Suprapubic skin (tissue), 4 donors: ENCODE data around the gene PRKACA. TPM values are rescaled to one million over a fixed set of nuclear protein-coding genes. Genes with fewer than 3 reads are reported as not detected.

ENCODE experiments used
- DNase-seq, 2 donors: peaks; one replicate each; pipeline ENCODE4 v3.0.0-alpha.2; 2019; ENCODE audit warnings: low spot score in 2 of 2
- H3K27ac ChIP-seq: fragments of 200-600 bp; sonication (generic); one replicate; pipeline ENCODE4 v1.5.1; 2019
- H3K27me3 ChIP-seq: fragments of 200-600 bp; sonication (generic); one replicate; pipeline ENCODE4 v1.5.1; 2019
- H3K36me3 ChIP-seq: fragments of 200-600 bp; sonication (generic); one replicate; pipeline ENCODE4 v1.5.1; 2019
- H3K4me1 ChIP-seq: fragments of 200-600 bp; sonication (generic); one replicate; pipeline ENCODE4 v1.5.1; 2019
- H3K4me3 ChIP-seq: fragments of 200-600 bp; sonication (generic); one replicate; pipeline ENCODE4 v1.5.1; 2019; ENCODE audit warnings: mild to moderate bottlenecking
- H3K9me3 ChIP-seq: fragments of 200-600 bp; sonication (generic); one replicate; pipeline ENCODE4 v1.5.1; 2019
- EP300 ChIP-seq: sonication (generic); formaldehyde crosslinking; IDR thresholded peaks from one replicate; pipeline ENCODE4 v1.6.1; 2017; ENCODE audit warnings: antibody characterized with exemption
- POLR2A ChIP-seq, 2 donors: fragments of 450-650 bp; IDR thresholded peaks; one replicate each; pipeline ENCODE4 v1.6.1; 2017; ENCODE audit warnings: antibody characterized with exemption in 2 of 2, mild to moderate bottlenecking in 2 of 2, moderate library complexity in 2 of 2
- POLR2AphosphoS5 ChIP-seq, 3 donors: sonication (generic); formaldehyde crosslinking; IDR thresholded peaks; one replicate each; pipeline ENCODE4 v1.6.1; 2017; ENCODE audit warnings: antibody characterized with exemption in 3 of 3
- WGBS: methylation state at CpG from one replicate; pipeline ENCODE4 v1.1.5; 2018; 5-methylcytosine and 5-hydroxymethylcytosine counted together
- total RNA-seq, 4 donors: library from RNA; depleted of rRNA; stranded (reverse); fragments of >200 nt; gene quantifications; one replicate each; pipeline ENCODE4 v1.1.0, GENCODE V29; 2016
- TF ChIP-seq, protein P1 (sequence below), 2 donors: fragments of 200-600 bp in 1 of 2; fragments of 450-650 bp in 1 of 2; sonication (generic) in 1 of 2; IDR thresholded peaks; one replicate each; pipeline ENCODE4 v1.5.1; 2016 to 2019; ENCODE audit warnings: antibody characterized with exemption in 2 of 2, mild to moderate bottlenecking in 1 of 2, moderate library complexity in 1 of 2

The PRKACA gene
- total RNA-seq, 4 donors from 2014 or later, result 22.1 to 42.6 (median 31.2) TPM

DNA sequence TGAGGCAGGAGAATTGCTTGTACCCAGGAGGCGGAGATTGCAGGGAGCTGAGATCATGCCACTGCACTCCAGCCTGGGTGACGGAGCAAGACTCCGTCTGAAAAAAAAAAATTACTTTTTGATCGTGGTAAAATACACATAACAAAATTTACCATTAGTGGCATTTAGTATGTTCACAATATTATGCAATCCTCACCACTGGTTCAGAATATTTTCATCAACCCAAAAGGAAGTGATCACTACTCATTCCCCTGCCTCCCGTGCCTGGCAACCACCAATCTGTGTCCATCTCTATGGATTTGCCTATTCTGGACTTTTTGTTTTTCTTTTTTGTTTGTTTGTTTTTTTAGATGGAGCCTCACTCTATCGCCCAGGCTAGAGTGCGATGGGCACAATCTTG, 54.5 kb downstream of the PRKACA start:
- H3K9me3 ChIP-seq, result no peaks in the 10 kb centered on the region
- H3K36me3 ChIP-seq, result no peaks in the 10 kb centered on the region
- 65% methylated on average over 7 of the region's 7 CpGs for WGBS
- H3K4me3 ChIP-seq, result no peak overlapping the region
- DNase-seq, result no peak
- no peak overlapping the region for H3K27ac ChIP-seq
- peaks cover 42% of the 10 kb centered on the region for H3K27me3 ChIP-seq
- peaks cover 4% of the 10 kb centered on the region for H3K4me1 ChIP-seq
- no peak for TF ChIP-seq POLR2AphosphoS5 (IDR thresholded peaks at IDR 0.05)
- TF ChIP-seq EP300, result no peak
- TF ChIP-seq POLR2A (IDR thresholded peaks at IDR 0.05), result no peak
- TF ChIP-seq, protein P1, sequence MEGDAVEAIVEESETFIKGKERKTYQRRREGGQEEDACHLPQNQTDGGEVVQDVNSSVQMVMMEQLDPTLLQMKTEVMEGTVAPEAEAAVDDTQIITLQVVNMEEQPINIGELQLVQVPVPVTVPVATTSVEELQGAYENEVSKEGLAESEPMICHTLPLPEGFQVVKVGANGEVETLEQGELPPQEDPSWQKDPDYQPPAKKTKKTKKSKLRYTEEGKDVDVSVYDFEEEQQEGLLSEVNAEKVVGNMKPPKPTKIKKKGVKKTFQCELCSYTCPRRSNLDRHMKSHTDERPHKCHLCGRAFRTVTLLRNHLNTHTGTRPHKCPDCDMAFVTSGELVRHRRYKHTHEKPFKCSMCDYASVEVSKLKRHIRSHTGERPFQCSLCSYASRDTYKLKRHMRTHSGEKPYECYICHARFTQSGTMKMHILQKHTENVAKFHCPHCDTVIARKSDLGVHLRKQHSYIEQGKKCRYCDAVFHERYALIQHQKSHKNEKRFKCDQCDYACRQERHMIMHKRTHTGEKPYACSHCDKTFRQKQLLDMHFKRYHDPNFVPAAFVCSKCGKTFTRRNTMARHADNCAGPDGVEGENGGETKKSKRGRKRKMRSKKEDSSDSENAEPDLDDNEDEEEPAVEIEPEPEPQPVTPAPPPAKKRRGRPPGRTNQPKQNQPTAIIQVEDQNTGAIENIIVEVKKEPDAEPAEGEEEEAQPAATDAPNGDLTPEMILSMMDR (IDR thresholded peaks at IDR 0.05), result no peak

DNA sequence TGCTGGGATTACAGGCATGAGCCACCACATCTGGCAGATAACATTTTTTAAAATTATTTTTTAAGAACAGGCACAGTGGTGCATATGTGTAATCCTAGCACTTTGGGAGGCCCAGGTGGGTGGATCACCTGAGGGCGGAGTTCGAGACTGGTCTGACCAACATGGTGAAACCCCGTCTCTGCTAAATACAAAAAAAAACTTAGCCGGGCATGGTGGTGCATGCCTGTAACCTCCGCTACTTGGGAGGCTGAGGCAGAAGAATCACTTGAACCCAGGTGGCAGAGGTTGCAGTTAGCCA, 55.1 kb downstream of the PRKACA start:
- H3K4me1 ChIP-seq, result peaks cover 10% of the 10 kb centered on the region
- no peak for TF ChIP-seq EP300
- TF ChIP-seq, protein P1 (IDR thresholded peaks at IDR 0.05), result no peak
- TF ChIP-seq POLR2A (IDR thresholded peaks at IDR 0.05), result no peak
- no peak for TF ChIP-seq POLR2AphosphoS5 (IDR thresholded peaks at IDR 0.05)
- H3K36me3 ChIP-seq, result no peaks in the 10 kb centered on the region
- no peaks in the 10 kb centered on the region for H3K9me3 ChIP-seq
- H3K27me3 ChIP-seq, result peaks cover 42% of the 10 kb centered on the region
- no peak overlapping the region for H3K27ac ChIP-seq
- 74% methylated on average over 5 of the region's 5 CpGs for WGBS
- no peak for DNase-seq
- no peak overlapping the region for H3K4me3 ChIP-seq

DNA sequence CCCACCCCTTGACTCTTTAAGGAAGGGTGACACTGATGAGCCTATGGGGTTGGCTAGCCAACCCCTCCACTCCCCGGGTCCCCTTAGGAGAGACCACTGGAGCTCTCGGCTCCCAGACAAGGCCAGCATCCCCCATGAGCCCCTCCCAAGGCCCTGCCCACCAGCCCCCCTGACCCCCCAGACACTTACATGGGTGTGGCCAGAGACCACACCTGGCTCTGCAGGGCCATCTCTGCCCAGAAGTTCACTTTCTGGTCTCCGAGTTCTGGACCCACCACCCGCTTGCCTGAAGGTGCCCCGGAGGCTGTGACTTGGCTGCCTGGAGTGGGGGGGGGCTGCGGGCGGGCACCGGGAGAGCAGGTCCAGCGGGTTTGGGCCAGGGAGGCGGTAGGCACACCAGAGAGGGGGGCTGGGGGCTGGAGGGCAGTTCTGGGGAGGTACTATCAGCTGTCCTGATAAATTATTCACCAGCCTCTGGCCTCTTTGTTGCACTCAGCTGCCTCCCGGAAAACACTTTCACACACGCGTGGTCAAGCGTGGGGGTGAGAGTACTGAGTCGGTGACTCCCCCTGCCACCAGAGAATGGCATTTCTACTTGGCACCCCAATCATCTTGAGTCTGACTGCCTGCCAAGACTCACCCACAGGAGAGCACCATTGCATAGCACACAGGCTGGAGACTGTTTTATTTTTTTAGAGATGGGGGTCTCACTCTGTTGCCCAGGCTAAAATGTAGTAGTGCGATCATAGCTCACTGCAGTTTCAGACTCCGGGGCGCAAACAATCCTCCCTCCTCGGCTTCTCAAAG, 55.6 kb downstream of the PRKACA start, which contains the start of gene PALM3:
PALM3 (minus strand) TSS at position 326 of the 807 bp plus-strand sequence; CDS start at position 230, 96 bp downstream.
- WGBS, result 55% methylated on average over 11 of the region's 19 CpGs
- Histone ChIP-seq H3K9me3 (no peaks in the 10 kb centered on the region), H3K27me3 (peaks cover 42% of the 10 kb centered on the region), H3K27ac (no peak within 1 kb of the TSS), H3K4me1 (peaks cover 15% of the 10 kb centered on the region), H3K36me3 (no peaks in the 10 kb centered on the region), H3K4me3 (no peak within 1 kb of the TSS)
- no peak for DNase-seq
- TF ChIP-seq POLR2AphosphoS5 (IDR thresholded peaks at IDR 0.05), result no peak
- no peak for TF ChIP-seq EP300
- TF ChIP-seq, protein P1 (IDR thresholded peaks at IDR 0.05), result no peak
- TF ChIP-seq POLR2A (IDR thresholded peaks at IDR 0.05), result no peak

DNA sequence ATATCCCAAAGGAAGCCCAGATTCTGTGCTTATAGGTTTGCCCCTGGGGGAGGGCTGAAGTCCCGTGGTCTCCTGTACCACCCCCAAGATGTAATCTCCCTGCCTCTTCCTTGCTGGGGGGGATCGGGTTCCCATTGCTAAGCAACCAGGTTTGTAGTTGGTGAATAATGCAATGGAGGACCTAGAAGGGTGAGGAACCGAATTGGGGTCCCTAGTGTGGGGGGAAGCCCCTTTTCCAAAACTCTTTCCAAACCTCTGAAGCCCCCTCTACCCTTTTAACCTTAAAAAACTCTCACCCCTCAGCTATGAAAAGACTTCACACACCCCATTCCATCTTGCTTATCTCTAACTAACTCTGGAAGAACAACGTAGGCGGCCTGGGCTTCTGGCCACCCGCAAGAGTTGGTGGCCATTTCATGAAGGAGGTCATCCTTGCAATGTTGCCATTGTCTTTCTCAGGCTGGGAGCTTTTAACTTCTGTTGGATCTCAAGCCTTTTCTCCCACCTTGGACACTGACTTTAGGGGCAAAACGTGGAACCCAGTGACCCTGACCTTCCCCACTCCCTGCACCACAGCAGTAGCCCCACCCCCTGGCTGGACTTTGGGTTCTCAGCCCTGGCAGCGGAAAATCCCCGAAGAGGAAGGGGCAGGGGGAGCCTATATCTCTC, 56.3 kb downstream of the PRKACA start:
- DNase-seq, result no peak
- Histone ChIP-seq H3K4me1 (peaks cover 15% of the 10 kb centered on the region), H3K27ac (no peak overlapping the region)

More for the DNA sequence above, 56.3 kb downstream of the PRKACA start:
- peaks cover 42% of the 10 kb centered on the region for H3K27me3 ChIP-seq
- TF ChIP-seq POLR2A (IDR thresholded peaks at IDR 0.05) (no peak), POLR2AphosphoS5 (IDR thresholded peaks at IDR 0.05) (no peak), EP300 (no peak)
- TF ChIP-seq, protein P1 (IDR thresholded peaks at IDR 0.05), result no peak
- H3K9me3 ChIP-seq, result no peaks in the 10 kb centered on the region
- no peaks in the 10 kb centered on the region for H3K36me3 ChIP-seq
- no peak overlapping the region for H3K4me3 ChIP-seq
- WGBS, result 51% methylated on average over 9 of the region's 9 CpGs
